IPS DF 4.7 (cell line): ENCODE measurements around the gene TSPAN10.

Source experiments
- DNase-seq: peaks from one replicate; pipeline ENCODE4 v3.0.0-alpha.2; 2013; ENCODE audit warnings: low spot score; ENCODE audit errors: extremely low read depth

TSPAN10 gene

GRCh38 chr17:81686614-81687013 lies 49.6 kb downstream of the TSPAN10 start:
- no peak for DNase-seq

GRCh38 chr17:81687770-81688541 lies 51.0 kb downstream of the TSPAN10 start:
- no peak for DNase-seq

DNA sequence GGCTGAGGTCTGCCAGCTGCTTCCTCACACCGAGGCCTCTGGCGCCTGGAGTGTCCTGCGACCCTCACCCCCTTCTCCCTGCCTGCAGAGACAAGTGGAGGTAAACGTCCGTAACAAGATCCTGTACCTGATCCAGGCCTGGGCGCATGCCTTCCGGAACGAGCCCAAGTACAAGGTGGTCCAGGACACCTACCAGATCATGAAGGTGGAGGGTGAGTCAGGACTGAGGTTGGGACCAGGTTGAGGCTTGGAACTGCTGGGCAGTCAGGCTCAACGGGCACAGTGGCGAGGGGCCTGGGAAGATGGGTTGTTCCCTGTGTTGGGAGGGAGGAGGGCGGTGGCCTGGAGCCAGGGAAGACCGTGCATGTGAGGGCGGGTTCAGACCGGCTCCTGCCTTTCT lies 51.6 kb downstream of the TSPAN10 start:
- no peak for DNase-seq

- no peak for DNase-seq
Observed at GRCh38 chr17:81690066-81690465, 53.1 kb downstream of the TSPAN10 start.

- no peak for DNase-seq
Observed at GRCh38 chr17:81690549-81690948, 53.6 kb downstream of the TSPAN10 start.

DNA sequence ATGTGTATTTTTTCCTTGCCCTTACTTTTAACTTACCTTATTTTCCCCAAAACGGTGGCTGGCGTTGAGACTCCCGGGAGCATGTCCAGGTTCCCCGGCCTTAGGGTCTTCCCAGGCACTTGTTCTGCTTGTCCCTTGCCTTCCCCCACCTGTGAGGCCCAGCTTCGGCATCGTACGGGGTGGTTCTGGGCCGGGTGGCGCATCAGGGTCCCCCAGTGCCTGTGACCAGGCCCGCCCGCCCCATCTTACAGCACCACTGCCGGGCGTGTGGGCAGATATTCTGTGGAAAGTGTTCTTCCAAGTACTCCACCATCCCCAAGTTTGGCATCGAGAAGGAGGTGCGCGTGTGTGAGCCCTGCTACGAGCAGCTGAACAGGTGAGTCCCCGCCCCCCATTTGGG lies 54.2 kb downstream of the TSPAN10 start:
- DNase-seq, result no peak

- DNase-seq, result no peak
Observed at GRCh38 chr17:81691608-81692007, 54.6 kb downstream of the TSPAN10 start.

DNA sequence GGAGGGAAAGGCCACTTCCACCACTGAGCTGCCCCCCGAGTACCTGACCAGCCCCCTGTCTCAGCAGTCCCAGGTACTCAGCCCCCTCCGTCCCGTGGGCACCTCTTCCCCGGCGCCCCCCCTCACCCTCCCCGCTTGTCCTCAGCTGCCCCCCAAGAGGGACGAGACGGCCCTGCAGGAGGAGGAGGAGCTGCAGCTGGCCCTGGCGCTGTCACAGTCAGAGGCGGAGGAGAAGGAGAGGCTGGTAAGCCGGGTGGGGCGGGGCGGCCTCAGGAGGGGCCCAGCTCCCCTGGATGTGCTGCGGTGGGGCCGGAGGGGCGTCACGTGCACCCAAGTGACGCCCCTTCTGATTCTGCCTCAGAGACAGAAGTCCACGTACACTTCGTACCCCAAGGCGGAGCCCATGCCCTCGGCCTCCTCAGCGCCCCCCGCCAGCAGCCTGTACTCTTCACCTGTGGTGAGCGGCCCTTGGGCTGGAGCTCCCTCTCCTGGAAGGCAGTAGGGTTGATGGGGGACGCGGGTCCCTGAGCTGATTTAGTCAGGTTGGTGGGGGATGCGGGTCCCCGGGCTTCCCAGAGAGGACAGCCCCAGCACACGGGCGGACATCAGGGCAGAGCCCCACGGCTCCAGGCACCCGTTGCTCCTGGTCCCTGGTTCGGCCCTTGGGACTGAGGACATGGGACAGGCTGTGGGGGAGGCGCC lies 56.7 kb downstream of the TSPAN10 start:
- no peak for DNase-seq

DNA sequence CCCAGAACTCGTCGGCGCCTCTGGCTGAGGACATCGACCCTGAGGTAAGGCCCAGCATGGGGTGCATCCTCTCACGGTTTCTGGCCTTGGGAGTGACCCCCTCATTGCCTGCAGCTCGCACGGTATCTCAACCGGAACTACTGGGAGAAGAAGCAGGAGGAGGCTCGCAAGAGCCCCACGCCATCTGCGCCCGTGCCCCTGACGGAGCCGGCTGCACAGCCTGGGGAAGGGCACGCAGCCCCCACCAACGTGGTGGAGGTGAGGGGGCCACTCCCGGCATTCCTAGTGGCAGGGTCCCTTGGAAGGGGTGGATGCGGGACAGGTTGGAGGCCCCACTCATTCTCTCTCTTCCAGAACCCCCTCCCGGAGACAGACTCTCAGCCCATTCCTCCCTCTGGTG lies 57.8 kb downstream of the TSPAN10 start:
- DNase-seq, result no peak

DNA sequence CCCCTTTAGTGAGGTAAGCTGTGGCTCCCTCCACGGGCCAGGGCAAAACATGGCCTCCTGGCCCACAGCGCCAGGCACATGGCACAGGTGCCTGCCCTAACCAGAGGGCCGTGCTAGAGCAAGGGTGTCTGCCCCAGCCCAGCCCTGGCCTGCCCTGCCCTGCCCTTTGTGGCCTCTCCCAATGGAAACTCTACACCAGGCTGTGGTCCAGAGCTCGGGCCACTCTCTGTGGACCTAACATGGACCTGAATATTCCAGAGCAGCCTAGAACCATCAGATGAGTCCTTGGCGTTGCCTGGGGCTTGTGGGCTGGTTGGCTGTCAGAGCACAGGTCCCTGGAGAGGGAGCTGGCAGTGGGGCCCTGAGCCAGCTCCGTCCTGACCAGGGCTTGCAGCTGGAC lies 58.2 kb downstream of the TSPAN10 start:
- DNase-seq, result no peak

- no peak for DNase-seq
Observed at GRCh38 chr17:81695801-81696200, 58.8 kb downstream of the TSPAN10 start.

DNA sequence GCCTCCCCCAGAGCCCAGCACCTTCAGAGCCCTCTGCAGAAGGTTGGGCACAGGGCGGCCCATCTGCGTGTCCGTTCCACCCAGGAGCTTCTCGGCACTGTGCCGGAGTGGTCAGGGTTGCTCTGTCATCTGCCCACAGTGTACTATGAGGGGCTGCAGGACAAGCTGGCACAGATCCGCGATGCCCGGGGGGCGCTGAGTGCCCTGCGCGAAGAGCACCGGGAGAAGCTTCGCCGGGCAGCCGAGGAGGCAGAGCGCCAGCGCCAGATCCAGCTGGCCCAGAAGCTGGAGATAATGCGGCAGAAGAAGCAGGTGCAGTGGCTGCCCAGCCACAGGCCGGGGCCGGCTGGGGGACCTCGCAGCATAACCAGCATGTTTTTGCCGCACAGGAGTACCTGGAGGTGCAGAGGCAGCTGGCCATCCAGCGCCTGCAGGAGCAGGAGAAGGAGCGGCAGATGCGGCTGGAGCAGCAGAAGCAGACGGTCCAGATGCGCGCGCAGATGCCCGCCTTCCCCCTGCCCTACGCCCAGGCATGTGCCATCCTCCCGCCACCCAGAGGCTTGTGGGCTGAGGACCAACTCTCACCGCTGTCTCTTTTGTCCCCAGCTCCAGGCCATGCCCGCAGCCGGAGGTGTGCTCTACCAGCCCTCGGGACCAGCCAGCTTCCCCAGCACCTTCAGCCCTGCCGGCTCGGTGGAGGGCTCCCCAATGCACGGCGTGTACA lies 59.4 kb downstream of the TSPAN10 start:
- no peak for DNase-seq

DNA sequence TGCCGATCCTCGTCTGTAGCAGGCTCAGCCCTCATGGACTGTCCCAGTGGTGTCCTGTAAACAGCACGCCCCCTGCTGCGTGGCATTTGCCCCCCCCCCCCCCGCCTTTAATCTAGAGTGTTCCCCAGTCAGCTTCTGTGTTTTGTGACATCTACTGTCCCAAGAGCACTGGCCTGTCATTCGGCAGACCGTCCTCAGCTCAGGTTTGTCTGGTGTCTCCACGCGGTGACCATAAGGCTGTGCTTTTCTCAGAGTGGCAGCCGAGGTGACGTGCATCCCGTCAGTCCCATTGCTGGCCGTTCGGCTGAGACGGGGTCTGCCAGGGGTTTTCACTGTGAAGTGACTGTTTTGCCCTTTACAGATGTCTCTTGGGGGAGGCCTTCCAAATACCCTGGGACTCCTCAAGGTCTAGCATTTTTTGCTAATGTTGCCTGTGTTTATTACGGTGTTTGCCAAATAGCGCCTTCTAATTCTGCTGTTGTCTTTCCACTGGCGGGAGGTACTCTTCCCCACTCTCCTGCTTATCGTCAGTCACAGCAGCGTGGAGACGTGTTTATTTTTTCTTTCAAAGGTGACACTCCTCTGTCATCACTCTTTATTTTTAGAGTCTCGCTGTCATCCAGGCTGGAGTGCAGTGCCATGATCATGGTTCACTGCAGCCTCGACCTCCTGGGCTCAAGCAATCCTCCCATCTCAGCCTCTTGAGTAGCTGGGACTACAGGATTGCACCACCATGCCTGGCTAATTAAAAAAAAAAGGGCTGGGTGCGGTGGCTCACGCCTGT lies 60.5 kb downstream of the TSPAN10 start:
- no peak for DNase-seq
